Skeletal muscle tissue (tissue), 4 donors: ENCODE data around the gene COMMD7. TPM values are rescaled to one million over a fixed set of nuclear protein-coding genes. Genes with fewer than 3 reads are reported as not detected.

Experiments used
- H3K27ac ChIP-seq: one replicate; pipeline ENCODE4 v1.7.0; 2013; ENCODE audit warnings: mild to moderate bottlenecking, low read depth, low read length, inconsistent platforms
- H3K27me3 ChIP-seq, 3 donors: one replicate each; pipeline ENCODE4 v1.7.0; 2013; ENCODE audit warnings: low read length in 3 of 3; ENCODE audit not compliant: control insufficient read depth in 3 of 3, insufficient read depth in 3 of 3
- H3K36me3 ChIP-seq, 3 donors: one replicate each; pipeline ENCODE4 v1.7.0; 2013; ENCODE audit warnings: low read length in 3 of 3; ENCODE audit not compliant: control insufficient read depth in 3 of 3, insufficient read depth in 3 of 3
- H3K4me1 ChIP-seq, 3 donors: one replicate each; pipeline ENCODE4 v1.7.0; 2013; ENCODE audit warnings: low read length in 3 of 3, mild to moderate bottlenecking in 3 of 3; ENCODE audit not compliant: control insufficient read depth in 3 of 3, insufficient read depth in 3 of 3
- H3K4me3 ChIP-seq, 3 donors: one replicate each; pipeline ENCODE4 v1.7.0; 2013; ENCODE audit warnings: low read length in 3 of 3
- H3K9ac ChIP-seq, 3 donors: one replicate each; pipeline ENCODE4 v1.7.0; 2013; ENCODE audit warnings: low read length in 3 of 3, mild to moderate bottlenecking in 3 of 3, moderate library complexity in 2 of 3, low read depth in 1 of 3
- H3K9me3 ChIP-seq, 3 donors: one replicate each; pipeline ENCODE4 v1.7.0; 2013; ENCODE audit warnings: low read length in 3 of 3; ENCODE audit not compliant: control insufficient read depth in 3 of 3
- total RNA-seq: library from RNA; depleted of rRNA; stranded (reverse); fragments of >200 nt; gene quantifications from one replicate; pipeline ENCODE4 v1.2.3, GENCODE V29; 2014
- donor health status: Osteomylitis.

Gene COMMD7
- total RNA-seq, 1 donor from 2014 or later: 14.1 TPM

- Histone ChIP-seq H3K36me3 (no peaks in the 10 kb centered on the region), H3K9ac (no peak overlapping the region), H3K27ac (no peak overlapping the region), H3K9me3 (no peaks in the 10 kb centered on the region), H3K27me3 (no peaks in the 10 kb centered on the region), H3K4me1 (no peaks in the 10 kb centered on the region), H3K4me3 (no peak overlapping the region)
Measured at GRCh38 chr20:32663335-32664011, 79.8 kb downstream of the COMMD7 start.

GRCh38 chr20:32661820-32662528, 81.3 kb downstream of the COMMD7 start:
- no peak overlapping the region for H3K4me3 ChIP-seq
- H3K27ac ChIP-seq: no peak overlapping the region
- H3K4me1 ChIP-seq: no peaks in the 10 kb centered on the region

GRCh38 chr20:32660661-32661060, 82.6 kb downstream of the COMMD7 start:
- H3K4me1 ChIP-seq: no peaks in the 10 kb centered on the region

More at GRCh38 chr20:32661820-32662528, 81.3 kb downstream of the COMMD7 start:
- Histone ChIP-seq H3K27me3 (no peaks in the 10 kb centered on the region), H3K9ac (no peak overlapping the region), H3K9me3 (no peaks in the 10 kb centered on the region), H3K36me3 (no peaks in the 10 kb centered on the region)

GRCh38 chr20:32656827-32657226, 86.4 kb downstream of the COMMD7 start:
- Histone ChIP-seq H3K4me3 (no peak overlapping the region), H3K36me3 (no peaks in the 10 kb centered on the region), H3K9me3 (no peaks in the 10 kb centered on the region), H3K4me1 (peaks cover 3 to 5% (median 3%) of the 10 kb centered on the region in 3 donors), H3K27ac (no peak overlapping the region), H3K9ac (no peak overlapping the region), H3K27me3 (peaks cover 0 to under 1% (median 0%) of the 10 kb centered on the region in 3 donors)

More at GRCh38 chr20:32660661-32661060, 82.6 kb downstream of the COMMD7 start:
- Histone ChIP-seq H3K4me3 (no peak overlapping the region), H3K27ac (no peak overlapping the region), H3K27me3 (no peaks in the 10 kb centered on the region), H3K36me3 (no peaks in the 10 kb centered on the region), H3K9ac (no peak overlapping the region), H3K9me3 (no peaks in the 10 kb centered on the region)

GRCh38 chr20:32655903-32656512, 87.3 kb downstream of the COMMD7 start:
- no peak overlapping the region for H3K27ac ChIP-seq
- H3K27me3 ChIP-seq: peaks cover 0 to 4% (median 0%) of the 10 kb centered on the region in 3 donors
- no peaks in the 10 kb centered on the region for H3K9me3 ChIP-seq
- peaks cover 3 to 5% (median 3%) of the 10 kb centered on the region in 3 donors for H3K4me1 ChIP-seq
- H3K9ac ChIP-seq: no peak overlapping the region
- no peak overlapping the region for H3K4me3 ChIP-seq
- no peaks in the 10 kb centered on the region for H3K36me3 ChIP-seq

- no peaks in the 10 kb centered on the region for H3K9me3 ChIP-seq
- no peak overlapping the region for H3K9ac ChIP-seq
- no peak overlapping the region for H3K4me3 ChIP-seq
- no peak overlapping the region for H3K27ac ChIP-seq
- H3K36me3 ChIP-seq: no peaks in the 10 kb centered on the region
- H3K4me1 ChIP-seq: peaks cover 3 to 5% (median 3%) of the 10 kb centered on the region in 3 donors
- peaks cover 0 to 4% (median 0%) of the 10 kb centered on the region in 3 donors for H3K27me3 ChIP-seq
Measured at GRCh38 chr20:32652739-32653526, 90.3 kb downstream of the COMMD7 start.

Other genes starting within 250 kb of the COMMD7 start
- gene NOL4L, start 158.1 kb downstream of the COMMD7 start, total RNA-seq: 4.2 TPM
- under 0.01 TPM for gene C20orf203, start 69.5 kb downstream of the COMMD7 start, total RNA-seq
- 2.1 TPM for gene DNMT3B, start 18.9 kb upstream of the COMMD7 start, total RNA-seq
- 74.6 TPM for gene MAPRE1, start 76.5 kb upstream of the COMMD7 start, total RNA-seq
- gene EFCAB8, start 115.5 kb upstream of the COMMD7 start, total RNA-seq: not detected